ENCODE data around the gene RASA4B. TPM values are rescaled to one million over a fixed set of nuclear protein-coding genes. Genes with fewer than 3 reads are reported as not detected.

RASA4B gene
- total and polyA plus RNA-seq, 9 of the 15 experiments (the other 6 are each of a cell fraction or from before 2014, with no cell fraction given) = 0.01 to 2.9 (median 1.5) TPM; not detected in 1

DNA sequence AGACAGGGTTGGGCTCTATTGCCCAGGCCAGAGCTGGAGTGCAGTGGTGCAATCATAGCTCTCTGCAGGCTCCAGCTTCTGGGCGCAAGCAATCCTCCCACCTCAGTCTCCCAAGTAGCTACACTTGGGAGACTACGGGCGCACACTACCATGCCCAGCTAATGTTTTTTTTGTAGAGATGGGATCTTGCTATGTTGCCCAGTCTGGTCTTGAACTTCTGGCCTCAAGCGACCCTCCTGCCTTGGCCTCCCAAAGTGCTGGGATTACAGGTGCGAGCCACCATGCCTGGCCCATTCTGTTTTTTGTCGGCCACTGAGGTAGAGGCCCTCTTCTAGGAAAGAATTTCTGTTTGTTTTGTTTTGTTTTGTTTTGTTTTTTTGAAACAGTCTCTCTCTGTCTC is 65.1 kb downstream of the RASA4B start:
- no peaks in the 10 kb centered on the region for H4K20me1 ChIP-seq (replicated peaks; ENCODE audit: control insufficient read depth, insufficient read depth, low read length)
- POLR2A ChIA-PET = interaction anchor here (1.0 to 2.7 kb wide), 3 partner anchors 10 to 26 kb away, joined by 5 to 7 read pairs (median 6); no protein-coding TSS in a partner anchor
- no peak overlapping the region for H3K4me3 ChIP-seq
- ATAC-seq = no peak
- no peak overlapping the region for H2AFZ ChIP-seq (ENCODE audit: low read depth, low read length)
- WGBS (ENCODE audit: insufficient coverage, low coverage, missing lambda C conversion rate) = 82% methylated on average over 6 of the region's 6 CpGs
- peaks cover 3% of the 10 kb centered on the region for H3K9me1 ChIP-seq (ENCODE audit: control insufficient read depth, insufficient read depth, low read length)
- H3K4me1 ChIP-seq (replicated peaks in 1 of 2; ENCODE audit: control insufficient read depth in 2 of 2, insufficient read depth in 2 of 2, low read length in 2 of 2) = peaks cover 7 to 39% of the 10 kb centered on the region in 2 experiments; a peak in 3 of 5 replicates
- no peaks in the 10 kb centered on the region for H3K27me3 ChIP-seq (ENCODE audit: control insufficient read depth in 2 of 2, insufficient read depth in 2 of 2, low read length in 2 of 2)
- in situ Hi-C loops (cut with MboI) = loop anchor here (25.0 kb wide), 2 partner anchors 110 to 210 kb away; partner anchors contain the start of genes POLR2J2, POLR2J3, SPDYE2 and SPDYE2B
- H3K36me3 ChIP-seq (ENCODE audit: control insufficient read depth, insufficient read depth, low read length) = peaks cover 16% of the 10 kb centered on the region; the same call in 2 of the 3 replicates
- no peak overlapping the region for H3K27ac ChIP-seq (ENCODE audit: extremely low read depth, low read depth, low read length)
- no peaks in the 10 kb centered on the region for H3K79me2 ChIP-seq (ENCODE audit: control insufficient read depth, insufficient read depth, low read length)
- BruUV-seq (replicated peaks) = no TSS peak
- TF ChIP-seq ATF7 (IDR thresholded peaks at IDR 0.05) (no peak), STAG1 (CRISPR knock-in tag; IDR thresholded peaks at IDR 0.05; ENCODE audit: borderline replicate concordance) (no peak), ZNF121 (CRISPR knock-in tag; conservative IDR thresholded peaks at IDR 0.05) (peak; percentile 93), BRD9 (IDR thresholded peaks at IDR 0.05; ENCODE audit: low read depth, partially characterized antibody) (no peak)
- no peak for FAIRE-seq
- CTCF ChIA-PET (ENCODE audit: low intra/inter-chr PET ratio) = no interaction called here
- H3K9ac ChIP-seq (ENCODE audit: insufficient read depth in 1 of 2, low read depth in 2 of 2, low read length in 2 of 2) = peak overlapping the region in 1 of 2 experiments; percentile 39; a peak in 1 of 4 replicates
- no peak for DNase-seq (ENCODE audit: extremely low read depth in 1 of 4, low spot score in 3 of 4)
- H3K4me2 ChIP-seq (ENCODE audit: insufficient read depth, low read length) = no peak overlapping the region
- intact Hi-C loops (cut with micrococcal nuclease) = no loop called here
- no peaks in the 10 kb centered on the region for H3K9me3 ChIP-seq (replicated peaks; ENCODE audit: control insufficient read depth, insufficient read depth, low read depth, low read length)
